GM12878 (cell line): Measurements from ENCODE around the gene TJAP1. TPM values are rescaled to one million over a fixed set of nuclear protein-coding genes. Genes with fewer than 3 reads are reported as not detected.
A peak's percentile ranks its signal among the peaks of the same experiment; 100 is the strongest.

Source experiments
- ATAC-seq: fragments of 200-7000 bp; cut with Tn5 transposase; 3 replicates; pipeline ENCODE4 v1.9.1; 2020; ENCODE audit warnings: mild to moderate bottlenecking, moderate library complexity
- BruUV-seq: library from RNA; stranded (reverse); fragments of 400-500 nt; replicated peaks from 2 replicates; lab custom pipeline; 2021; lab: Mats Ljungman, UMichigan
- CTCF ChIA-PET: fragments of 300-600 bp; sonication (Branson Sonifier 250); formaldehyde crosslinking; extraction: SDS; loops from one replicate; lab custom pipeline; 2021; ENCODE audit warnings: inconsistent platforms; lab: Yijun Ruan, JAX
- POLR2A ChIA-PET: fragments of 350-600 bp; formaldehyde crosslinking; extraction: SDS; loops from one replicate; lab custom pipeline; 2021; ENCODE audit warnings: inconsistent platforms; lab: Charles Lee
- RAD21 ChIA-PET: fragments of 300-600 bp; sonication (Branson Sonifier 250); formaldehyde crosslinking; loops from one replicate; lab custom pipeline; 2023; ENCODE audit warnings: antibody characterized with exemption; ENCODE audit not compliant: unreplicated experiment; lab: Charles Lee
- SMC1A ChIA-PET: fragments of 300-600 bp; sonication (Branson Sonifier 250); formaldehyde crosslinking; loops from one replicate; lab custom pipeline; 2023; ENCODE audit not compliant: unreplicated experiment, uncharacterized antibody; lab: Charles Lee
- DNase-seq: peaks from one replicate; pipeline ENCODE4 v3.0.0-alpha.2; 2011; ENCODE audit warnings: low read depth, low spot score
- FAIRE-seq: peaks from 3 replicates; lab custom pipeline; 2011; peaks lifted over from hg19 to GRCh38; lab: Jason Lieb, UNC
- H2AFZ ChIP-seq: 2 replicates; pipeline ENCODE4 v1.6.0; 2011; ENCODE audit warnings: low read depth, low read length, control low read depth; ENCODE audit not compliant: control insufficient read depth
- H3K27ac ChIP-seq: 2 replicates; pipeline ENCODE4 v1.5.1; 2011; ENCODE audit warnings: control low read depth; ENCODE audit not compliant: control insufficient read depth, insufficient read depth
- H3K27me3 ChIP-seq, 2 experiments: replicated peaks in 1 of 2; 2 replicates each; pipeline versions ENCODE4 v1.6.0 to v1.6.1; 2011; ENCODE audit warnings: low read length in 1 of 2; ENCODE audit not compliant: control insufficient read depth in 2 of 2, insufficient read depth in 2 of 2
- H3K36me3 ChIP-seq, 2 experiments: 2 replicates each; pipeline ENCODE4 v1.5.1; 2011; ENCODE audit warnings: low read length in 1 of 2; ENCODE audit not compliant: control insufficient read depth in 2 of 2, insufficient read depth in 2 of 2
- H3K4me1 ChIP-seq: 2 replicates; pipeline ENCODE4 v1.6.1; 2011; ENCODE audit warnings: mild to moderate bottlenecking, low read length, moderate library complexity, mixed read lengths; ENCODE audit not compliant: control insufficient read depth, insufficient read depth
- H3K4me2 ChIP-seq: 2 replicates; pipeline ENCODE4 v1.6.0; 2011; ENCODE audit warnings: control low read depth; ENCODE audit not compliant: control insufficient read depth, insufficient read depth
- H3K4me3 ChIP-seq: fragments of 200-600 bp; sonication (generic); 2 replicates; pipeline ENCODE4 v1.5.1; 2016
- H3K79me2 ChIP-seq: 2 replicates; pipeline ENCODE4 v1.6.0; 2011; ENCODE audit warnings: low read length; ENCODE audit not compliant: control insufficient read depth, insufficient read depth
- H3K9ac ChIP-seq: 2 replicates; pipeline ENCODE4 v1.8.0; 2011; ENCODE audit warnings: low read length, control low read depth, mixed read lengths; ENCODE audit not compliant: control insufficient read depth, insufficient read depth
- H3K9me3 ChIP-seq: replicated peaks from 3 replicates; pipeline ENCODE4 v1.5.1; 2011; ENCODE audit warnings: mild to moderate bottlenecking, low read length; ENCODE audit not compliant: control insufficient read depth, insufficient read depth
- H4K20me1 ChIP-seq: 2 replicates; pipeline ENCODE4 v1.6.0; 2011; ENCODE audit not compliant: control insufficient read depth, insufficient read depth
- NBN ChIP-seq: fragments of 450-650 bp; IDR thresholded peaks from 2 replicates; pipeline ENCODE4 v1.6.1; 2016
- POLR2AphosphoS2 ChIP-seq: IDR thresholded peaks from 2 replicates; pipeline ENCODE4 v1.6.1; 2011; ENCODE audit warnings: low read depth, mild to moderate bottlenecking, low read length, improper control_type of control experiment, moderate library complexity
- RUNX3 ChIP-seq: IDR thresholded peaks from 2 replicates; pipeline ENCODE4 v1.6.1; 2012; ENCODE audit warnings: low read length, inconsistent platforms
- SMARCA5 ChIP-seq: fragments of 450-650 bp; IDR thresholded peaks from 2 replicates; pipeline ENCODE4 v1.6.1; 2017; ENCODE audit warnings: mild to moderate bottlenecking
- ZNF217 ChIP-seq: fragments of 450-650 bp; IDR thresholded peaks from 2 replicates; pipeline ENCODE4 v1.6.1; 2017; ENCODE audit warnings: antibody characterized with exemption, mild to moderate bottlenecking
- WGBS: methylation state at CpG from one replicate; pipeline ENCODE4 v1.1.6; 2016; ENCODE audit warnings: low lambda C conversion rate; ENCODE audit not compliant: insufficient replicate concordance, insufficient coverage; ENCODE audit errors: missing lambda C conversion rate; 5-methylcytosine and 5-hydroxymethylcytosine counted together
- in situ Hi-C: fragments of 300-500 bp; cut with MboI; formaldehyde crosslinking; loops from 9 replicates; pipeline ENCODE4 v1.14.3; 2018; ENCODE audit warnings: mixed read lengths
- intact Hi-C: fragments of 100-400 bp; cut with micrococcal nuclease; formaldehyde crosslinking; loops from one replicate; pipeline ENCODE4 v1.14.2; 2022; ENCODE audit not compliant: unreplicated experiment
- polyA plus RNA-seq, 11 experiments: library from polyadenylated mRNA; depleted of rRNA in 4 of 11; unstranded in 6 of 11; stranded (reverse) in 5 of 11; fragments of >200 nt; fragmentation: Nextera tagmentation in 4 of 11; fragmentation: Illumina TruSeq in 1 of 11; extraction: Ambion mirVana in 4 of 11; extraction: Trizol in 1 of 11; gene quantifications; 1 replicate in 1 of 11; 2 replicates in 10 of 11; pipeline versions ENCODE4 v1.2.1 to v1.2.3, GENCODE V29; 2011 to 2016; ENCODE audit warnings: inconsistent platforms in 2 of 11, missing spikeins in 2 of 11, low read depth in 1 of 11
- total RNA-seq, 4 experiments: library from RNA; depleted of rRNA in 3 of 4; stranded (reverse); fragments of >200 nt in 3 of 4; fragmentation: Illumina TruSeq in 1 of 4; extraction: Trizol in 1 of 4; gene quantifications; 2 replicates each; pipeline versions ENCODE4 v1.2.1 to v1.2.3, GENCODE V29; 2013 to 2021
- TF ChIP-seq, protein P1 (sequence below): IDR thresholded peaks from 2 replicates; pipeline ENCODE4 v1.6.1; 2011; ENCODE audit warnings: borderline replicate concordance, low read depth, mild to moderate bottlenecking, moderate library complexity, low read length; ENCODE audit not compliant: insufficient read depth, poor library complexity, severe bottlenecking
- TF ChIP-seq, protein P2 (sequence below): fragments of 450-650 bp; conservative IDR thresholded peaks from 2 replicates; pipeline ENCODE4 v1.6.1; 2017; ENCODE audit warnings: mild to moderate bottlenecking, moderate library complexity

The TJAP1 gene
- total and polyA plus RNA-seq, 10 of the 15 experiments (the other 5 are each of a cell fraction or from before 2014, with no cell fraction given): 0.11 to 22.6 (median 12.8) TPM

DNA sequence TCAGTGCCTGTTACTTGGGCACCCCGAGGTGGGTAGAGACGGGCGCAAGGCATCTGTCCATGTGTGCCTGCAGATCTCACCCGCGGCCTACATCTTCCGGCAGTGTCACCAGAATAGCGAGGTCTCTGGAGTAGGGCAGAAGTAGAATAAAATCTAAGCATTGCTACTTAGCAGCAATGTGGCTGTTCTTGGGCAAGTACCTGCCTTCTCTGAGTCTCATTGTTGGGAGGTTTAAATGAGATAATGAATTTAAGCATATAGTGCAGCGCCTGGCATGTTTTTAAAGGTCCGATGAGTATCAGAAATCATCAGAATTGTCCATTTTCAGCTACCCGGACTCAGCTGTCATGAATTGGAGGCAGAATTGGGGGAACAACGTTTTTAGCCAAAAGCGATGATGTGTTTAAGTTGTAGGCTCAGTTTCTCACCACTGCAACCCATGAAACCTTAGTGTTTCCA is 49.2 kb upstream of the TJAP1 start:
- H3K27me3 ChIP-seq: no peaks in the 10 kb centered on the region
- no peaks in the 10 kb centered on the region for H3K9me3 ChIP-seq
- peaks cover 12% of the 10 kb centered on the region for H3K4me1 ChIP-seq
- ATAC-seq (no peak), FAIRE-seq (no peak)
- H3K36me3 ChIP-seq: peaks cover 3 to 4% of the 10 kb centered on the region in 2 experiments; a peak in 3 of 4 replicates
- H3K4me2 ChIP-seq: peak overlapping the region; percentile 98
- no peaks in the 10 kb centered on the region for H4K20me1 ChIP-seq
- no TSS peak for BruUV-seq
- no peak for TF ChIP-seq POLR2AphosphoS2
- no peak for TF ChIP-seq RUNX3
- TF ChIP-seq ZNF217: no peak
- TF ChIP-seq NBN: 0 out of 2 replicates have a peak, but pooled peaks have one; percentile 9
- TF ChIP-seq, protein P1, sequence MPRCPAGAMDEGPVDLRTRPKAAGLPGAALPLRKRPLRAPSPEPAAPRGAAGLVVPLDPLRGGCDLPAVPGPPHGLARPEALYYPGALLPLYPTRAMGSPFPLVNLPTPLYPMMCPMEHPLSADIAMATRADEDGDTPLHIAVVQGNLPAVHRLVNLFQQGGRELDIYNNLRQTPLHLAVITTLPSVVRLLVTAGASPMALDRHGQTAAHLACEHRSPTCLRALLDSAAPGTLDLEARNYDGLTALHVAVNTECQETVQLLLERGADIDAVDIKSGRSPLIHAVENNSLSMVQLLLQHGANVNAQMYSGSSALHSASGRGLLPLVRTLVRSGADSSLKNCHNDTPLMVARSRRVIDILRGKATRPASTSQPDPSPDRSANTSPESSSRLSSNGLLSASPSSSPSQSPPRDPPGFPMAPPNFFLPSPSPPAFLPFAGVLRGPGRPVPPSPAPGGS: no peak
- 0 out of 2 replicates have a peak, but pooled peaks have one; percentile 7 for TF ChIP-seq SMARCA5
- TF ChIP-seq, protein P2, sequence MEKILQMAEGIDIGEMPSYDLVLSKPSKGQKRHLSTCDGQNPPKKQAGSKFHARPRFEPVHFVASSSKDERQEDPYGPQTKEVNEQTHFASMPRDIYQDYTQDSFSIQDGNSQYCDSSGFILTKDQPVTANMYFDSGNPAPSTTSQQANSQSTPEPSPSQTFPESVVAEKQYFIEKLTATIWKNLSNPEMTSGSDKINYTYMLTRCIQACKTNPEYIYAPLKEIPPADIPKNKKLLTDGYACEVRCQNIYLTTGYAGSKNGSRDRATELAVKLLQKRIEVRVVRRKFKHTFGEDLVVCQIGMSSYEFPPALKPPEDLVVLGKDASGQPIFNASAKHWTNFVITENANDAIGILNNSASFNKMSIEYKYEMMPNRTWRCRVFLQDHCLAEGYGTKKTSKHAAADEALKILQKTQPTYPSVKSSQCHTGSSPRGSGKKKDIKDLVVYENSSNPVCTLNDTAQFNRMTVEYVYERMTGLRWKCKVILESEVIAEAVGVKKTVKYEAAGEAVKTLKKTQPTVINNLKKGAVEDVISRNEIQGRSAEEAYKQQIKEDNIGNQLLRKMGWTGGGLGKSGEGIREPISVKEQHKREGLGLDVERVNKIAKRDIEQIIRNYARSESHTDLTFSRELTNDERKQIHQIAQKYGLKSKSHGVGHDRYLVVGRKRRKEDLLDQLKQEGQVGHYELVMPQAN: peak; percentile 36; the same call in 1 of the 2 replicates
- TF ChIP-seq, all 136 proteins: peak for 3
- under 1% methylated on average over 12 of the region's 12 CpGs for WGBS
- peak overlapping the region; percentile 97 for H2AFZ ChIP-seq
- ChIA-PET CTCF (interaction anchor here (0.7 to 2.1 kb wide), 5 partner anchors 10 to 165 kb away, joined by 3 to 6 read pairs (median 3); no protein-coding TSS in a partner anchor), RAD21 (interaction anchor here (1.9 kb wide), 1 partner anchor 34 kb away, joined by 6 read pairs; no protein-coding TSS in a partner anchor), POLR2A (interaction anchor here (0.7 to 1.6 kb wide), 3 partner anchors 28 to 58 kb away, joined by 3 to 4 read pairs (median 4); no protein-coding TSS in a partner anchor), SMC1A (interaction anchor here (1.0 to 1.4 kb wide), 5 partner anchors 31 to 72 kb away, joined by 3 to 6 read pairs (median 3); no protein-coding TSS in a partner anchor)
- in situ Hi-C loops (no loop called here), intact Hi-C loops (no loop called here)
- H3K79me2 ChIP-seq: peaks cover 22% of the 10 kb centered on the region
- H3K27ac ChIP-seq: peak overlapping the region; percentile 79
- peak overlapping the region; percentile 86 for H3K9ac ChIP-seq
- peak overlapping the region; percentile 90 for H3K4me3 ChIP-seq
- DNase-seq: no peak
